Transverse colon (tissue), 3 donors: ENCODE results near the gene PPP6R2.

ENCODE experiments used
- CTCF ChIP-seq, 5 experiments: fragments of 200-600 bp in 3 of 5; fragments of 450-650 bp in 2 of 5; sonication (generic) in 3 of 5; IDR thresholded peaks; 1 replicate in 2 of 5; 2 replicates in 3 of 5; pipeline ENCODE4 v1.5.1; 2016 to 2017; ENCODE audit warnings: antibody characterized with exemption in 5 of 5, inconsistent platforms in 3 of 5, mild to moderate bottlenecking in 2 of 5, moderate library complexity in 1 of 5
- POLR2A ChIP-seq: fragments of 450-650 bp; IDR thresholded peaks from one replicate; pipeline ENCODE4 v1.6.1; 2016; ENCODE audit warnings: antibody characterized with exemption, mild to moderate bottlenecking, moderate library complexity

GRCh38 chr22:50326956-50327710 lies 16.0 kb upstream of the PPP6R2 start, which contains the start of gene DENND6B:
- TF ChIP-seq CTCF (IDR thresholded peaks at IDR 0.05) (peak; percentile 38 to 64 (median 43)), POLR2A (peak; percentile 67)
